ENCODE results near the gene RALGAPB.

RALGAPB gene

DNA sequence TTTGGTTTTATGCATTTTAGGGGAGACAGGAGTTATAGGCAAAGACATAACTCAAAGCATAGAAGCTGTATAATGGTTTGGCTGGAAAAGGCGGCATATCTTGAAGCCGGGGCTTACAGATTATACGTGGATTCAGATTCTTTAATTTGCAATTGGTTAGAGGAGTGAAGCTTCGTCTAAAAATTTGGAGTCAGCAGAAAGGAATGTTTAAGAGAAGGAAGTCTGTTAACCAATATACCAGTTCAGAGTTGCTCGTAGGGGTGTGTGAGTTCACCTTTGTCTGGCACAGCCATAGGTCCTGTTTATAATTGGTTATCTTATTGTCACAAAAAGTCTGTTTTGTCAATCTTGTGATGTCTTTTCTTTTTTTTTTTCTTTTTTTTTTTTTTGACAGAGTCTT lies 137.9 kb downstream of the RALGAPB start:
- no peak for DNase-seq (ENCODE audit: low spot score)

- DNase-seq (ENCODE audit: low spot score): no peak
Observed at GRCh38 chr20:38612751-38613515, 140.3 kb downstream of the RALGAPB start.

GRCh38 chr20:38615283-38615682 lies 142.6 kb downstream of the RALGAPB start:
- DNase-seq (ENCODE audit: low spot score): no peak

DNA sequence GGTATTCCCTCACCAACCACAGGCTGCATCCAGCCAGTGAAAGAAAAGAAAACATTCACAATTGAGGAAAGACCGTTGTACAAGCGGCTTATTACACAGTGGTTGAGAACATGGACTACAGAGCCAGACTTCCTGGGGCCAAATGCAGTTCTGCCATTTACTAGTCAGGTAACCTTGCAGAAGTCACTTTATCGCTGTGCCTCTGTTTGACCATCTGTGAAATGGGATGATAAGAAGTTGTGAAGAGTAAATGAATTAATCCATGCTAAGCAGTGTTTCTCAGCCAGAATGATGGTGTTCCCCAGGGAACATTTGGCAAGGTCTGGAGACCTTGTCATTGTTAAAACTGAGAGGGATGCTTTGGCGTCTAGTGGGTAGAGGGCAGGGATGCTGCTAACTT lies 143.8 kb downstream of the RALGAPB start:
- DNase-seq (ENCODE audit: low spot score): no peak

DNA sequence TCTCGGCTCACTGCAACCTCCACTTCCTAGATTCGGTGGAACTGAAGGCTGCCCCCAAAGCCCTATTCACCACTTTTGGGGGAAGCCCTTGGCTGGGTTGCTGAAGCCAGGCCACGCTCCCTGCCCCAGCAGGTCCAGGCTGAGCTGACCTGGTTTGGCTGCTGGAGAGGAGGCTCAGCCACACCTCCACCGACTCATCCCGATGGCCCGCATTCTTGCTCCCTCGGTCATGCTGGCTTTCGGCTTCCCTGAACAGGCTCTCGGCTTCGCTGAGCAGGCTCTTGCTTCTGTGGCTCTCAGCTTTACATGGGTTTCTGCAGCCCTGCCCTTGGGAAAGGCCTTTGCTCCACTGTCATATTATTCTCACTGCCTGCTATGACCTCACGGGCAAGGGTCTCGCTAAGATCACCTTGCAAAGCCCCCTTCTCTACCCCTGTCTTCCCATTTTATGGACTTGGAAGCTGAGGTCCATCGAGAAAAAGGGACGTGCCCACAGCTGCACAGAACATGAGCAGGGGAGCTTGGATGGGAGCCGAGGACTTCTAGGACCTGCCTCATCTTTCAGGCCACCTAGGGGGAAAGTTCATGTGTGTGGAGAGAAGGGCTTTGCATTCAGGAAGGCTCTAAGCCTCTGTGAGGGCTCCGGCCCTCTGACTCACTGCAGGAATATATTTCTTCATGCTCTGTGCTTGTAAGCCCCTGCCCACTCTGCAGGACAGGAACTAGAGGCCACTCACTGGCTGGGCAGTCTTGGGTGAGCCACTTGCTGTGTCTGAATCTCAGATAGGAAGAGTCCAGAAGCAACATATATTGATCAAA lies 144.6 kb downstream of the RALGAPB start:
- no peak for DNase-seq (ENCODE audit: low spot score)

GRCh38 chr20:38617830-38618196 lies 145.2 kb downstream of the RALGAPB start:
- DNase-seq (ENCODE audit: low spot score): no peak

GRCh38 chr20:38620441-38620840 lies 147.8 kb downstream of the RALGAPB start:
- no peak for DNase-seq (ENCODE audit: low spot score)

- no peak for DNase-seq (ENCODE audit: low spot score)
Observed at GRCh38 chr20:38623061-38623460, 150.4 kb downstream of the RALGAPB start.

GRCh38 chr20:38624084-38624483 lies 151.4 kb downstream of the RALGAPB start:
- no peak for DNase-seq (ENCODE audit: low spot score)

GRCh38 chr20:38625896-38626295 lies 153.3 kb downstream of the RALGAPB start:
- no peak for DNase-seq (ENCODE audit: low spot score)

DNA sequence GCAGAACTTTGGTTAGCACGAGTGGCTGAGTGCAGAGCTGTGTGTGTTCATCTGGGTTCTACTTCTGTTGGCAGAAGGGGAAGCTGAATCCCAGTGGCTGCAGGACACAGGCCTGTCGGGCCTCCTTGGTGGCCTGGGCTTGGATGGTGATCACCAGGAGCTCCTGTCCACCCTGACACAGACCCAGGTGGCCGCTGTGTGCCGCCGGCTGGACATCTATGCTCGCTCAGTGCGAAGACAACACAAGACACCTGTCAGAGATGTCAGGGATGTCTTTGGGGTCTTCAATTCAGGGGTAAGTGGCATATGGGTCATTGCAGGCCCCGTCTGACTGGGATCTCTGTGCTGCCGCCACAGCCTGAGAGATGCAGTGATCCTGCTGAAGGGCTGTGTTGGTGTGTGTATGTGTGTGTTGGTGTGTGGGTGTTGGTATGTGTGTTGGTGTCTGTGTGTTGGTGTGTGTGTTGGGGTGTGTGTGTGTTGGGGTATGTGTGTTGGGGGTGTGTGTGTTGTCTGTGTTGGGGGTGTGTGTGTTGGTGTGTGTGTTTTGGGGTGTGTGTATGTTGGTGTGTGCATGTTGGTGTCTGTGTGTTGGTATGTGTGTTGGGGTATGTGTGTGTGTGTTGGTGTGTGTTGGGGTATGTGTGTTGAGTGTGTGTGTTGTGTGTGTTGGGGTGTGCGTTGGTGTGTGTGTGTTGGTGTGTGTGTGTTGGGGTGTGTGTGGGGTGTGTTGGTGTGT lies 154.4 kb downstream of the RALGAPB start:
- DNase-seq (ENCODE audit: low spot score): no peak
